Epithelial cell of esophagus (primary cell): ENCODE results near the gene MYRIP.
"Not testable (repeated sequence)": the region's sequence is repeated elsewhere in the genome, so short reads cannot be mapped to it uniquely, and the experiment has no call there.

Source experiments
- DNase-seq: peaks from one replicate; pipeline ENCODE4 v3.0.0; 2010; ENCODE audit warnings: low read depth
- H3K4me3 ChIP-seq: 2 replicates; pipeline ENCODE4 v1.5.1; 2011; ENCODE audit warnings: mild to moderate bottlenecking, low read length, control low read depth
- CTCF ChIP-seq: IDR thresholded peaks from 2 replicates; pipeline ENCODE4 v1.5.1; 2011; ENCODE audit warnings: low read depth, mild to moderate bottlenecking, low read length, control low read depth, inconsistent platforms; ENCODE audit not compliant: insufficient read depth; ENCODE audit errors: missing control alignments

The MYRIP gene

GRCh38 chr3:40018369-40018768 is 209.0 kb downstream of the MYRIP start:
- H3K4me3 ChIP-seq, result no peak overlapping the region
- DNase-seq, result no peak
- no peak for TF ChIP-seq CTCF

- H3K4me3 ChIP-seq, result no peak overlapping the region
- no peak for DNase-seq
- no peak for TF ChIP-seq CTCF
Observed at GRCh38 chr3:40019376-40019775, 210.0 kb downstream of the MYRIP start.

DNA sequence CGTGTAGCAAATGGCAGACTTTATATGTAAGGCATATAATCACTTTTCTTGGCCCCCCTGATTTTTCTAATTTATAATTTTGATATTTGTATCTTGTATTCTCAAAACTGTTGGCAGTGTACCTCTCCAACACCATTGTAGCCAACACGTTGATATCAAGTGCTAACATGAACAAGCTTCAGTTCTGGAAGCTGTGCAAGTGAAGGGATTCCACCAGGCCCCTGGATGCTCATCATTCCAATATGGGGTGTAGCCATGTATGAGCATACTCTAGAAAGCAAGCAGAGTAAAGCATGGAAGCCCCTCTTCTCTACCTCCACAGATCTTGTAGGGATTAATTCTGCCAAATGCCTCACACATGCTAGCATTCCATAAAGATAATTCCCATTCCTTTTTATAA is 211.3 kb downstream of the MYRIP start:
- TF ChIP-seq CTCF, result no peak
- no peak for DNase-seq
- H3K4me3 ChIP-seq, result no peak overlapping the region

GRCh38 chr3:40021338-40021737 is 211.9 kb downstream of the MYRIP start:
- no peak for DNase-seq
- TF ChIP-seq CTCF, result no peak
- no peak overlapping the region for H3K4me3 ChIP-seq

DNA sequence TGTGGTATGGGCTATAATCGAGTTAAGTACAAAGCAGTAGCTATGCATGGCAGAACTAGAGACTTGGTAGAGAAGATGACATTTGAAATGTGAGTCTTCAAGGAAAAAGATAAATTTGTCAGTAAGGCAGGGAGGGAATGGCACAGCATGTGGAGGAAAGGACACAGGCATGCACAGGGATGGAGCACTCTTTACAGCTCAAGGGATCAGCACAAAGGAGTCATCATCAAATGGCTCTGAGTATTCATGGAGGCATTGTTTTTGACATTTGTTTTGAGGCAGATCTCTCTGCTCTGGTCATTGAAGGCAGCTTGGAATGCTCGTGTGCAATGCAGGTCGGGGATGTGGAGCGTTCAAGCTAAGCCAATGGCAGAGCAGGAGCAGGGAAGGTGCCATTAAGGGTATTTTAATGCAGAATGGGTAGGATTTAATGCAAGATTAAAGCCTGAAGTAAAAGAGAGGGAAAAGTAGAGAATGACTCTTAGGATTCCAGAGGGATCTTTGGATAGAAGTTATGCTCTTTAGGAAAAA is 213.0 kb downstream of the MYRIP start:
- no peak for TF ChIP-seq CTCF
- DNase-seq, result no peak
- H3K4me3 ChIP-seq, result no peak overlapping the region

DNA sequence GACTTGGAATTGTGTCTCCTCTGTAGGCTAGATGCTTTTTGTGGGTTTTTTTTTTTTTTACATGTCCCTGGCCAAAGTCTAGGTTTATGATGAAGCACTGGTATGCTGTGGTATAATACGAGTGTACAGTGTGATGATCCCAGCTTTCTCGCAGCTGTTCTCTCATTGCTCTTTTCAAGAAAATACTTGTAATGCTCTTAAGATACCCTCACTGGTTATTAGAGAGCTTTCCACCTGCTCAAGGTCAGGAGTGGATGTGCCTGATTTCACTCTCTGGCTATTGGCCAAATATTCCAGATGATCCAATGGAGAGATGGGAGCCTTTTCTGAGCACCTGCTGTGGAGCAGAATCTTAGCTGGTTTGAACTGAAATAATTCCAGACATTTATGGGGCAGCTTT is 215.1 kb downstream of the MYRIP start:
- no peak for TF ChIP-seq CTCF
- H3K4me3 ChIP-seq, result no peak overlapping the region
- DNase-seq, result no peak

GRCh38 chr3:40025892-40026291 is 216.5 kb downstream of the MYRIP start:
- H3K4me3 ChIP-seq, DNase-seq: not testable (repeated sequence)
